ENCODE data around the gene TRERF1.

The TRERF1 gene

DNA sequence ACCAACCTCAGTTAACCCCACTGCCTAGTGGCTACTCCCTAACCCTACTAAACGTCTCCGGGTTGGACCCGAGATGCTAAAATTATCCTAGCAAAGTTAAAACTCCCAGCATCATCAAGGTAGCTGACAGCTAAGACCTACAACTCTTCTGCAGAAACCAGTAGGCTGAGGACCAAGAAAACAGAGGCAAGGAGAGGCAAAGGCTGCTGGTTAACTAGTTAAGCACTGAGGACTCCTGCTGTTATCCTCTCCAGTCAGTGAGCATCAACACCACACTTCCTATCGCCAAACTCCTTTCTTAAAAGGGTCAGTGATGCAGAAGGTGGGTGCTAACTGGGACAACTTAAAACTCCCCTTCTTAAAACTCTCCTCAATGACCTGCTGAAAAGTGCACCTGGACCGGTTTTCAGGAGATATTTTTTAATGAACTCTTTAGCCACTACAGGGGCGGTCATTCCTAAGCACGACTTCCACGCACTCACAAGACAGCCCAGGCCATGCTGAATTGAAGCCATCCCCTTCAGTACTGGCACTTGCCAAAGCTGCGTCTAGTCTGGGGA is 1.7 kb downstream of the TRERF1 start:
- Histone ChIP-seq H3K4me3 (ENCODE audit: low read depth, low read length) (no peak overlapping the region), H3K4me1 (ENCODE audit: control insufficient read depth, insufficient read depth, low read length) (peaks cover 26% of the 10 kb centered on the region), H3K36me3 (ENCODE audit: control insufficient read depth in 2 of 2, insufficient read depth in 1 of 2, low read length in 2 of 2) (no peaks in the 10 kb centered on the region), H3K27ac (ENCODE audit: extremely low read depth, low read depth, low read length) (peak overlapping the region; percentile 51; the same call in 1 of the 2 replicates), H3K9me3 (ENCODE audit: control insufficient read depth, insufficient read depth, low read depth, low read length) (no peaks in the 10 kb centered on the region)
- POLR2A ChIA-PET: no interaction called here
- TF ChIP-seq ZEB2 (tag by site-specific recombination; IDR thresholded peaks at IDR 0.05) (no peak), ZNF341 (tag by site-specific recombination; IDR thresholded peaks at IDR 0.05; ENCODE audit: low read depth) (no peak), TRIM28 (IDR thresholded peaks at IDR 0.05; ENCODE audit: borderline replicate concordance, low read length) (no peak), ZNF747 (tag by site-specific recombination; IDR thresholded peaks at IDR 0.05) (no peak), IKZF3 (tag by site-specific recombination; IDR thresholded peaks at IDR 0.05) (peak; percentile 42; the same call in 1 of the 2 replicates)
- TF ChIP-seq, protein P1, sequence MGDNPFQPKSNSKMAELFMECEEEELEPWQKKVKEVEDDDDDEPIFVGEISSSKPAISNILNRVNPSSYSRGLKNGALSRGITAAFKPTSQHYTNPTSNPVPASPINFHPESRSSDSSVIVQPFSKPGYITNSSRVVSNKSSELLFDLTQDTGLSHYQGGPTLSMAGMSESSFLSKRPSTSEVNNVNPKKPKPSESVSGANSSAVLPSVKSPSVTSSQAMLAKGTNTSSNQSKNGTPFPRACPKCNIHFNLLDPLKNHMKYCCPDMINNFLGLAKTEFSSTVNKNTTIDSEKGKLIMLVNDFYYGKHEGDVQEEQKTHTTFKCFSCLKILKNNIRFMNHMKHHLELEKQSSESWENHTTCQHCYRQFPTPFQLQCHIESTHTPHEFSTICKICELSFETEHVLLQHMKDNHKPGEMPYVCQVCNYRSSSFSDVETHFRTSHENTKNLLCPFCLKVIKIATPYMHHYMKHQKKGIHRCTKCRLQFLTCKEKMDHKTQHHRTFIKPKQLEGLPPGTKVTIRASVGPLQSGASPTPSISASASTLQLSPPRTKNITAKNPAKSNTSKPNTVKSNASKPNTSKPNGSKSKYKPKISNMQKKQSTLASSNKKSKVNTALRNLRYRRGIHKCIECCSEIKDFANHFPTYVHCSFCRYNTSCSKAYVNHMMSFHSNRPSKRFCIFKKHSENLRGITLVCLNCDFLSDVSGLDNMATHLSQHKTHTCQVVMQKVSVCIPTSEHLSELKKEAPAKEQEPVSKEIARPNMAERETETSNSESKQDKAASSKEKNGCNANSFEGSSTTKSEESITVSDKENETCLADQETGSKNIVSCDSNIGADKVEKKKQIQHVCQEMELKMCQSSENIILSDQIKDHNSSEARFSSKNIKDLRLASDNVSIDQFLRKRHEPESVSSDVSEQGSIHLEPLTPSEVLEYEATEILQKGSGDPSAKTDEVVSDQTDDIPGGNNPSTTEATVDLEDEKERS (tag by site-specific recombination; IDR thresholded peaks at IDR 0.05): no peak
- TF ChIP-seq, protein P2, sequence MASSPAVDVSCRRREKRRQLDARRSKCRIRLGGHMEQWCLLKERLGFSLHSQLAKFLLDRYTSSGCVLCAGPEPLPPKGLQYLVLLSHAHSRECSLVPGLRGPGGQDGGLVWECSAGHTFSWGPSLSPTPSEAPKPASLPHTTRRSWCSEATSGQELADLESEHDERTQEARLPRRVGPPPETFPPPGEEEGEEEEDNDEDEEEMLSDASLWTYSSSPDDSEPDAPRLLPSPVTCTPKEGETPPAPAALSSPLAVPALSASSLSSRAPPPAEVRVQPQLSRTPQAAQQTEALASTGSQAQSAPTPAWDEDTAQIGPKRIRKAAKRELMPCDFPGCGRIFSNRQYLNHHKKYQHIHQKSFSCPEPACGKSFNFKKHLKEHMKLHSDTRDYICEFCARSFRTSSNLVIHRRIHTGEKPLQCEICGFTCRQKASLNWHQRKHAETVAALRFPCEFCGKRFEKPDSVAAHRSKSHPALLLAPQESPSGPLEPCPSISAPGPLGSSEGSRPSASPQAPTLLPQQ (tag by site-specific recombination; IDR thresholded peaks at IDR 0.05): peak; percentile 43; the same call in 1 of the 2 replicates
- TF ChIP-seq, protein P3, sequence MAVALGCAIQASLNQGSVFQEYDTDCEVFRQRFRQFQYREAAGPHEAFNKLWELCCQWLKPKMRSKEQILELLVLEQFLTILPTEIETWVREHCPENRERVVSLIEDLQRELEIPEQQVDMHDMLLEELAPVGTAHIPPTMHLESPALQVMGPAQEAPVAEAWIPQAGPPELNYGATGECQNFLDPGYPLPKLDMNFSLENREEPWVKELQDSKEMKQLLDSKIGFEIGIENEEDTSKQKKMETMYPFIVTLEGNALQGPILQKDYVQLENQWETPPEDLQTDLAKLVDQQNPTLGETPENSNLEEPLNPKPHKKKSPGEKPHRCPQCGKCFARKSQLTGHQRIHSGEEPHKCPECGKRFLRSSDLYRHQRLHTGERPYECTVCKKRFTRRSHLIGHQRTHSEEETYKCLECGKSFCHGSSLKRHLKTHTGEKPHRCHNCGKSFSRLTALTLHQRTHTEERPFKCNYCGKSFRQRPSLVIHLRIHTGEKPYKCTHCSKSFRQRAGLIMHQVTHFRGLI (tag by site-specific recombination; IDR thresholded peaks at IDR 0.05): no peak
- CTCF ChIA-PET: interaction anchor here (0.6 to 2.2 kb wide), 6 partner anchors 12 to 98 kb away, joined by 3 to 11 read pairs (median 4); no protein-coding TSS in a partner anchor

DNA sequence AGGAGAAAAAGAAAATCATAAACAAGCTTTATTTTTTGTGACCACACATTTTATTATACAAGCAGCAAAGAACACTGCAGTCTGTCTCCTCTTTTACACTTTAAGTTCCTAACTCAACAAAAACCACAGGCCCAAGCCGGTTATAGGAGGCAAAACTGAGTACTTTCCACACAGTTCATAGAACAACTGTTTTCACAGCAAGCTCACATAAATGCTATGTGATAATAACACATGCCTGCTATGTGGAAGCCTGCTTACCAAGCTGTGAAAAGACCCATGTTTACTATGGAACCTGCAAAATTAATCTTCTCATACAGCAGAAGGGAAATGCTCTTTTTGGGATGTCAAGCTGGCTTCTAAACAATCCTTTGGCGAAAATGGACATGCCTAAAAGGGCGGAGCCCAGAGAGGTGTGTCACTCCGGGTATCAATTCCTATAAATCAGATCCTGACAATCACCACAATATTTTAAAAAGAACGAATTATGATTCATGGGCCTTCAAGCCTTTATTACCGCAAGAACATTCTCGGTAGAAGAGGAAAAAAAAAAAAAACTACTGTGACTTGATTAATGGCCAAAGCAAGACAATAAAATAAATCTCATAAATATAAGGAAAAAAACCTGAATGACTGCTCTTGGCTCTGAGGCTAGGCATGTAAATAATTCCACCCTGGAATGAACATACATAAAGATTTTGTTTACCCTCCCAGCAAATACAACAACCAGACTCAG is 2.6 kb downstream of the TRERF1 start:
- peaks cover 19% of the 10 kb centered on the region for H3K4me1 ChIP-seq (ENCODE audit: control insufficient read depth, insufficient read depth, low read length)
- no peaks in the 10 kb centered on the region for H3K36me3 ChIP-seq (ENCODE audit: control insufficient read depth in 2 of 2, insufficient read depth in 1 of 2, low read length in 2 of 2)
- ChIA-PET POLR2A (no interaction called here), CTCF (interaction anchor here (0.6 to 2.2 kb wide), 4 partner anchors 58 to 1805 kb away, joined by 3 to 11 read pairs (median 6); no protein-coding TSS in a partner anchor)
- H3K27ac ChIP-seq (ENCODE audit: extremely low read depth, low read depth, low read length): no peak overlapping the region
- no peak overlapping the region for H3K4me3 ChIP-seq (ENCODE audit: low read depth, low read length)
- no peak for TF ChIP-seq ZNF621 (tag by site-specific recombination; IDR thresholded peaks at IDR 0.05)
- TF ChIP-seq, protein P4, sequence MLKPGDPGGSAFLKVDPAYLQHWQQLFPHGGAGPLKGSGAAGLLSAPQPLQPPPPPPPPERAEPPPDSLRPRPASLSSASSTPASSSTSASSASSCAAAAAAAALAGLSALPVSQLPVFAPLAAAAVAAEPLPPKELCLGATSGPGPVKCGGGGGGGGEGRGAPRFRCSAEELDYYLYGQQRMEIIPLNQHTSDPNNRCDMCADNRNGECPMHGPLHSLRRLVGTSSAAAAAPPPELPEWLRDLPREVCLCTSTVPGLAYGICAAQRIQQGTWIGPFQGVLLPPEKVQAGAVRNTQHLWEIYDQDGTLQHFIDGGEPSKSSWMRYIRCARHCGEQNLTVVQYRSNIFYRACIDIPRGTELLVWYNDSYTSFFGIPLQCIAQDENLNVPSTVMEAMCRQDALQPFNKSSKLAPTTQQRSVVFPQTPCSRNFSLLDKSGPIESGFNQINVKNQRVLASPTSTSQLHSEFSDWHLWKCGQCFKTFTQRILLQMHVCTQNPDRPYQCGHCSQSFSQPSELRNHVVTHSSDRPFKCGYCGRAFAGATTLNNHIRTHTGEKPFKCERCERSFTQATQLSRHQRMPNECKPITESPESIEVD (tag by site-specific recombination; IDR thresholded peaks at IDR 0.05): peak; percentile 38; the same call in 1 of the 2 replicates
- TF ChIP-seq KLF1 (tag by site-specific recombination; IDR thresholded peaks at IDR 0.05): peak; percentile 58
- peak; percentile 39; the same call in 1 of the 2 replicates for TF ChIP-seq FEZF1 (tag by site-specific recombination; IDR thresholded peaks at IDR 0.05)
- no peaks in the 10 kb centered on the region for H3K9me3 ChIP-seq (ENCODE audit: control insufficient read depth, insufficient read depth, low read depth, low read length)
